Activated CD8-positive, alpha-beta T cell treated with anti-CD3 and anti-CD28 coated beads for 36 hours (primary cell): ENCODE results near the gene TMEM132D. TPM values are rescaled to one million over a fixed set of nuclear protein-coding genes. Genes with fewer than 3 reads are reported as not detected.

Experiments
- ATAC-seq: fragments of 200-7000 bp; cut with Tn5 transposase; one replicate; pipeline ENCODE4 v1.10.0; 2021; ENCODE audit warnings: mild to moderate bottlenecking, moderate library complexity
- CTCF ChIA-PET: fragments of 350-600 bp; sonication (Branson Sonifier 250); formaldehyde crosslinking; loops from one replicate; lab custom pipeline; 2021; ENCODE audit warnings: antibody characterized with exemption; lab: Charles Lee
- POLR2A ChIA-PET: fragments of 350-600 bp; sonication (Branson Sonifier 250); formaldehyde crosslinking; loops from one replicate; lab custom pipeline; 2021; ENCODE audit warnings: antibody characterized with exemption; lab: Charles Lee
- DNase-seq: peaks from one replicate; pipeline ENCODE4 v3.0.0-alpha.2; 2020
- H3K27ac Mint-ChIP-seq: one replicate; pipeline ENCODE4 v1.8.0; 2021; ENCODE audit warnings: mild to moderate bottlenecking, mixed read lengths
- H3K27me3 Mint-ChIP-seq: one replicate; pipeline ENCODE4 v1.8.0; 2021; ENCODE audit warnings: mixed read lengths
- H3K36me3 Mint-ChIP-seq: one replicate; pipeline ENCODE4 v1.8.0; 2021; ENCODE audit warnings: low read depth, mixed read lengths
- H3K4me1 Mint-ChIP-seq: one replicate; pipeline ENCODE4 v1.8.0; 2021; ENCODE audit warnings: low read depth, mixed read lengths
- H3K4me3 Mint-ChIP-seq: one replicate; pipeline ENCODE4 v1.8.0; 2021; ENCODE audit warnings: mild to moderate bottlenecking, moderate library complexity, mixed read lengths
- H3K9me3 Mint-ChIP-seq: one replicate; pipeline ENCODE4 v1.8.0; 2021; ENCODE audit warnings: mixed read lengths
- CTCF ChIP-seq: fragments of 200-600 bp; IDR thresholded peaks from one replicate; pipeline ENCODE4 v1.8.0; 2022; ENCODE audit warnings: antibody characterized with exemption, mild to moderate bottlenecking
- intact Hi-C: fragments of 100-400 bp; cut with micrococcal nuclease; formaldehyde crosslinking; loops from one replicate; pipeline ENCODE4 v1.10.0; 2022
- total RNA-seq, 2 experiments: library from RNA; stranded (reverse); gene quantifications; one replicate each; pipeline ENCODE4 v1.2.3, GENCODE V29; 2021

TMEM132D gene
- not detected for total RNA-seq

- Mint-ChIP-seq H3K36me3 (no peaks in the 10 kb centered on the region), H3K9me3 (no peaks in the 10 kb centered on the region), H3K27me3 (peaks cover 32% of the 10 kb centered on the region), H3K4me3 (no peak within 1 kb of the TSS), H3K4me1 (no peaks in the 10 kb centered on the region), H3K27ac (no peak within 1 kb of the TSS)
- POLR2A ChIA-PET = no interaction called here
- intact Hi-C loops = no loop called here
- DNase-seq (no peak), ATAC-seq (no peak)
- TF ChIP-seq CTCF = no peak
- CTCF ChIA-PET = no interaction called here
Measured at GRCh38 chr12:129903956-129904829, at the start of gene TMEM132D. TSS of gene TMEM132D (minus strand) at chr12:129904025.

- H3K4me1 Mint-ChIP-seq = no peaks in the 10 kb centered on the region
- ATAC-seq = no peak
- no peaks in the 10 kb centered on the region for H3K27me3 Mint-ChIP-seq
- CTCF ChIA-PET = interaction anchor here (1.1 kb wide), 1 partner anchor 82 kb away, joined by 3 read pairs; no protein-coding TSS in a partner anchor
- TF ChIP-seq CTCF = no peak
- H3K27ac Mint-ChIP-seq = no peak overlapping the region
- no peaks in the 10 kb centered on the region for H3K36me3 Mint-ChIP-seq
- intact Hi-C loops = no loop called here
- POLR2A ChIA-PET = no interaction called here
- H3K4me3 Mint-ChIP-seq = no peak overlapping the region
- DNase-seq = no peak
- H3K9me3 Mint-ChIP-seq = no peaks in the 10 kb centered on the region
Measured at GRCh38 chr12:129949651-129950050, 45.8 kb upstream of the TMEM132D start.

GRCh38 chr12:129941618-129942017, 37.8 kb upstream of the TMEM132D start:
- Mint-ChIP-seq H3K4me3 (no peak overlapping the region), H3K36me3 (no peaks in the 10 kb centered on the region), H3K9me3 (no peaks in the 10 kb centered on the region), H3K27me3 (peaks cover 1% of the 10 kb centered on the region), H3K27ac (no peak overlapping the region), H3K4me1 (no peaks in the 10 kb centered on the region)
- ChIA-PET CTCF (no interaction called here), POLR2A (no interaction called here)
- intact Hi-C loops = no loop called here
- ATAC-seq (no peak), DNase-seq (no peak)
- TF ChIP-seq CTCF = no peak

- no peak overlapping the region for H3K27ac Mint-ChIP-seq
- peaks cover 1% of the 10 kb centered on the region for H3K27me3 Mint-ChIP-seq
- no peaks in the 10 kb centered on the region for H3K36me3 Mint-ChIP-seq
- no peaks in the 10 kb centered on the region for H3K9me3 Mint-ChIP-seq
- H3K4me3 Mint-ChIP-seq = no peak overlapping the region
- ChIA-PET CTCF (no interaction called here), POLR2A (no interaction called here)
- ATAC-seq (no peak), DNase-seq (no peak)
- no peaks in the 10 kb centered on the region for H3K4me1 Mint-ChIP-seq
- intact Hi-C loops = no loop called here
- TF ChIP-seq CTCF = no peak
Measured at GRCh38 chr12:129938089-129938488, 34.3 kb upstream of the TMEM132D start.

- H3K9me3 Mint-ChIP-seq = no peaks in the 10 kb centered on the region
- no peak overlapping the region for H3K4me3 Mint-ChIP-seq
- H3K36me3 Mint-ChIP-seq = no peaks in the 10 kb centered on the region
- intact Hi-C loops = no loop called here
- H3K27ac Mint-ChIP-seq = no peak overlapping the region
- ChIA-PET CTCF (no interaction called here), POLR2A (no interaction called here)
- ATAC-seq (no peak), DNase-seq (no peak)
- H3K27me3 Mint-ChIP-seq = peaks cover 1% of the 10 kb centered on the region
- H3K4me1 Mint-ChIP-seq = no peaks in the 10 kb centered on the region
- no peak for TF ChIP-seq CTCF
Measured at GRCh38 chr12:129937426-129937825, 33.6 kb upstream of the TMEM132D start.
